SIG-M5 treated with dmso at 0.1 percent for 504 hours (cell line): Measurements from ENCODE around the gene CCNC.

Experiments
- DNase-seq: peaks from one replicate; lab custom pipeline; 2025; ENCODE audit not compliant: unreplicated experiment; lab: John Stamatoyannopoulos, UW

Gene CCNC

GRCh38 chr6:99568103-99568933 is at the start of gene CCNC:
Gene CCNC, minus strand, starts transcription at chr6:99568660. Its CDS starts 133 bp downstream, at chr6:99568527.
- DNase-seq = peak; percentile 81

- no peak for DNase-seq
Observed at GRCh38 chr6:99617131-99617530, 48.7 kb upstream of the CCNC start.

GRCh38 chr6:99614430-99615186 is 46.1 kb upstream of the CCNC start:
- no peak for DNase-seq

GRCh38 chr6:99613705-99614429 is 45.4 kb upstream of the CCNC start:
- peak; percentile 16 for DNase-seq

- no peak for DNase-seq
Observed at GRCh38 chr6:99613409-99613704, 44.9 kb upstream of the CCNC start.

- no peak for DNase-seq
Observed at GRCh38 chr6:99612551-99613408, 44.3 kb upstream of the CCNC start.

GRCh38 chr6:99611148-99611547 is 42.7 kb upstream of the CCNC start:
- peak; percentile 35 for DNase-seq

GRCh38 chr6:99609905-99610489 is 41.5 kb upstream of the CCNC start:
- no peak for DNase-seq

GRCh38 chr6:99608886-99609482 is 40.5 kb upstream of the CCNC start:
- no peak for DNase-seq

- no peak for DNase-seq
Observed at GRCh38 chr6:99608059-99608885, 39.8 kb upstream of the CCNC start.

GRCh38 chr6:99607416-99608036 is 39.1 kb upstream of the CCNC start:
- no peak for DNase-seq

GRCh38 chr6:99606656-99607415 is 38.4 kb upstream of the CCNC start, which contains the start of gene PRDM13:
Gene PRDM13, plus strand, starts transcription at chr6:99606833. Its CDS starts 202 bp downstream, at chr6:99607035.
- no peak for DNase-seq

GRCh38 chr6:99605911-99606655 is 37.6 kb upstream of the CCNC start:
- no peak for DNase-seq

- no peak for DNase-seq
Observed at GRCh38 chr6:99605074-99605734, 36.7 kb upstream of the CCNC start.

GRCh38 chr6:99604166-99605073 is 36.0 kb upstream of the CCNC start:
- DNase-seq = no peak
